Ramos (cell line): ENCODE data around the gene LTK.

ENCODE experiments used
- in situ Hi-C: fragments of 300-500 bp; cut with MboI; formaldehyde crosslinking; loops from one replicate; pipeline ENCODE4 v1.14.3; 2022; ENCODE audit warnings: low sequenced_read_pairs; ENCODE audit not compliant: unreplicated experiment

LTK gene

GRCh38 chr15:41513506-41514227 is at the start of gene LTK:
Gene LTK (minus strand): TSS chr15:41513827. CDS start chr15:41513709, 118 bp downstream.
- in situ Hi-C loops, result no loop called here

- in situ Hi-C loops, result loop anchor here (25.0 kb wide), 1 partner anchor 250 kb away; no protein-coding TSS in a partner anchor
These were observed 49.2 kb upstream of the LTK start for GRCh38 chr15:41562784-41563198.

DNA sequence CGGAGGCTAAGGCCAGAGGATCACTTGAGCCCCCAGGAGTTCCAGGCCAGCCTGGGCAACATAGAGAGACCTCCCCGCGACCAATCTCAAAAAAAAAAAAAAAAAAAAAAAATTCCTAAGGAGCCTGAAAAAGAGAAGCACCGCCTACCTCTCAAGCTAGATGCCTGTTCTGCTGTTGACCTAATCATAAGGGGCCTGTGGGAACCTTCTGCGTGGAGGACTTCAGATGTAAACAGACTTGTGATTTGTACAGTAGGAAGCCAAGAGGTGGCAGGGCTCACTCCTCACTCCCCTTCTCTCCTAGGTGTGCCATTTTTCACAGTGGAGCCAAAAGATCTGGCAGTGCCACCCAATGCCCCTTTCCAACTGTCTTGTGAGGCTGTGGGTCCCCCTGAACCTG is 48.6 kb upstream of the LTK start:
- in situ Hi-C loops, result loop anchor here (25.0 kb wide), 1 partner anchor 250 kb away; no protein-coding TSS in a partner anchor

DNA sequence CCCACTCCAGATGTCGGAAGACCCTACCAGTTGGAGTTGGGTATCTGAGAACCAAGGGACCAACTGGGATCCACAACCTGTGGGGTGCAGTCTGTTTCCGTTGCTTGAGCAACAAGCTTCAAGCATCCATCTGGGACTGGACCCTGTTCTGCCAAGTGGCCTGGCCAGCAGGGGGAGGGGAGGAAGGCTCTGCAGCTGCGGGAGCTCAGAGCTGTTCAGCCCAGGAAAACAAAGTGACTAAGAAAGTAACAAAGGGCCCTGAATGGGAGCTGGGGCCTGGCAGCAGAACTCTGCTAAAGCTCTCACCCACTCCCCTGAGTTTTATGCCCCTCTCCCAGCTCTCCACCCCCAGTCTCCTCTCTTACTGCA is 48.1 kb upstream of the LTK start:
- in situ Hi-C loops, result loop anchor here (25.0 kb wide), 1 partner anchor 251 kb away; no protein-coding TSS in a partner anchor

GRCh38 chr15:41561104-41561776 is 47.6 kb upstream of the LTK start:
- in situ Hi-C loops, result loop anchor here (25.0 kb wide), 1 partner anchor 251 kb away; no protein-coding TSS in a partner anchor

- in situ Hi-C loops, result loop anchor here (25.0 kb wide), 1 partner anchor 252 kb away; no protein-coding TSS in a partner anchor
These were observed 46.9 kb upstream of the LTK start for GRCh38 chr15:41560572-41560874.

GRCh38 chr15:41559239-41559782 is 45.7 kb upstream of the LTK start:
- in situ Hi-C loops, result loop anchor here (25.0 kb wide), 1 partner anchor 253 kb away; no protein-coding TSS in a partner anchor

GRCh38 chr15:41558400-41559238 is 45.0 kb upstream of the LTK start, which contains the start of gene TYRO3:
Gene TYRO3 (plus strand): TSS chr15:41559212. CDS start chr15:41559258, 46 bp downstream.
- in situ Hi-C loops, result loop anchor here (25.0 kb wide), 1 partner anchor 254 kb away; no protein-coding TSS in a partner anchor

DNA sequence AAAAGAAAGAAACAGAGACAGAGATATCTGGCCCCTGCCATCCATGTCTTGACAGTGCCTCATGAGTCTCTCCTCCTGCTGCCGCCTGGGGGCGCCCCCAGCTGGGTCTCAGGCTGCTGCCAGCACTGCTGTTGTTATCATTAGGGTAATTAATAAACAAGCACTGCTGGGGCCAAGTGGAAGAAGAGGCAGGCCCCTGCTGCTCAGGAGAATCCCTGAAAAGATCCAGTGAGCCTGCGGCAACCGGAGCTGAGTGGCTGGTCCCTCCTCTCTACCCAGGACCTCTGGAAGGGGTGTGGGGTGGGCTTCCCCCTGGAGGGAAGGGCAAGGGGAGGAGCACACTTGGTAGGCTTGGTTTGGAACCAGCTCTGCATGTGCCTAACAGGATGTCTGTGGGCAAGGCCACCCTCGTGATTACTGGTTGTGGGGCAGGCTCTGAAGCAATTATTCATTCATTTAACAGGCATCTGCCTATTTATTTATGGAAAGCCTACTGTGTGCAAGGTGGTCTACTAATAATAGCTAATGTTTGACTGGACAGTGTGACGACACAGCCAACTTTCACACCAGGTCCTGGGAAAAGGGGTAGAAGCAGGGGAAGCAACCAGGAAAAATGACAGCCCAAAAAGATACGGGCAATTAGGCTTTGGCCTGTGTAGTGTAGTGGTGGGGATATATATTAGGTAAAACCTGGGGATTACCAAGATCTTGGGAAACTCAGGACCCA is 44.2 kb upstream of the LTK start:
- in situ Hi-C loops, result loop anchor here (25.0 kb wide), 1 partner anchor 254 kb away; no protein-coding TSS in a partner anchor

GRCh38 chr15:41556677-41557076 is 43.0 kb upstream of the LTK start:
- in situ Hi-C loops, result loop anchor here (25.0 kb wide), 1 partner anchor 256 kb away; no protein-coding TSS in a partner anchor

- in situ Hi-C loops, result loop anchor here (25.0 kb wide), 1 partner anchor 257 kb away; no protein-coding TSS in a partner anchor
These were observed 41.3 kb upstream of the LTK start for GRCh38 chr15:41554915-41555314.

- in situ Hi-C loops, result loop anchor here (25.0 kb wide), 1 partner anchor 258 kb away; no protein-coding TSS in a partner anchor
These were observed 40.7 kb upstream of the LTK start for GRCh38 chr15:41554343-41554742.

DNA sequence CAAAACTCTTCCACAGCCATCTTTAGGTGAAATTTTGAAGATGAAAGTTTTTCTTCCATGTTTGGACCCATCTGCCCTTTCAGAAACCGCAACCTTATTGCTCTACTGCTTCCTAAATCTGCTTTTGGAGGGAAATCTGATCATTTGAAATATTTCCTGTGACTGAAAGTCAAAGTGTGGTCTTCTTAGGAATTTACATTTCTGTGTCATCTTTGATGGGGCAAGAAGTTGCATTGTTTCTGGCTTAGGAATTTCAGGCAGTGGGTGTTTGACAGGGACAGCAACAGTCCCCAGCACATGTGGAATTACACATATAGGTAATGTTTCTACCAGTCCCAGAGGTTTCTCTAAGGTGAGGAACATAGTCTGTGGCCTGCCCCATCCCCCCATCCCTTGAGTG is 40.1 kb upstream of the LTK start:
- in situ Hi-C loops, result loop anchor here (25.0 kb wide), 1 partner anchor 259 kb away; no protein-coding TSS in a partner anchor

- in situ Hi-C loops, result loop anchor here (25.0 kb wide), 1 partner anchor 262 kb away; no protein-coding TSS in a partner anchor
These were observed 36.6 kb upstream of the LTK start for GRCh38 chr15:41550066-41550775.

GRCh38 chr15:41546851-41547786 is 33.5 kb upstream of the LTK start:
- in situ Hi-C loops, result no loop called here

- in situ Hi-C loops, result no loop called here
These were observed 31.6 kb upstream of the LTK start for GRCh38 chr15:41545218-41545617.

GRCh38 chr15:41544650-41545015 is 31.0 kb upstream of the LTK start:
- in situ Hi-C loops, result no loop called here

DNA sequence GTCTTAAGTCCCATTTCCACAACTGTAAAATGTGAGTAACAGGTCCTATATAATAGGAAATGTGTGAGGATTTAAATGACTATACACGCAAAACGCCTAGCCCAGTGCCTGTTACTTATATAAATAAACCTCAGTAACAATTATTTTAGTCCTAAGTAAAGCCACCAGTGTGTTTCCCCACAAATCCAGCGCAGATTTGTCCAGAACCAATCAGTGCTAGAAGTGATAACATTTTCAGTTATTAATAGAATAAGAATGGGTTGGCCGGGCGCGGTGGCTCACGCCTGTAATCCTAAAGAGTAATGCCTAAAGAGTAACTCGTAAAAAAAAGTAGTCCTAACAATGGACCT is 29.9 kb upstream of the LTK start:
- in situ Hi-C loops, result no loop called here
